Keratinocyte (primary cell): ENCODE measurements around the gene SLIT3. TPM values are rescaled to one million over a fixed set of nuclear protein-coding genes. Genes with fewer than 3 reads are reported as not detected.
A peak's percentile ranks its signal among the peaks of the same experiment; 100 is the strongest.

Experiments
- DNase-seq: peaks from one replicate; pipeline ENCODE4 v3.0.0-alpha.2; 2011; ENCODE audit warnings: low read depth, missing footprints, low spot score
- FAIRE-seq: peaks from 2 replicates; lab custom pipeline; 2011; peaks lifted over from hg19 to GRCh38; lab: Jason Lieb, UNC
- H2AFZ ChIP-seq: 2 replicates; pipeline ENCODE4 v1.6.0; 2012; ENCODE audit warnings: low read length, control low read depth, inconsistent platforms; ENCODE audit not compliant: control insufficient read depth
- H3K27ac ChIP-seq: 2 replicates; pipeline ENCODE4 v1.5.1; 2011; ENCODE audit warnings: low read length; ENCODE audit not compliant: control insufficient read depth, insufficient read depth
- H3K27me3 ChIP-seq: 3 replicates; pipeline ENCODE4 v1.6.0; 2011; ENCODE audit warnings: low read length; ENCODE audit not compliant: control insufficient read depth, insufficient read depth; ENCODE audit errors: extremely low read depth
- H3K36me3 ChIP-seq, 2 experiments: 2 replicates in 1 of 2; 3 replicates in 1 of 2; pipeline ENCODE4 v1.5.1; 2011; ENCODE audit warnings: low read length in 2 of 2, mild to moderate bottlenecking in 1 of 2; ENCODE audit not compliant: control insufficient read depth in 2 of 2, insufficient read depth in 2 of 2; ENCODE audit errors: extremely low read depth in 1 of 2
- H3K4me1 ChIP-seq: 3 replicates; pipeline ENCODE4 v1.5.1; 2011; ENCODE audit warnings: low read length; ENCODE audit not compliant: control insufficient read depth, insufficient read depth; ENCODE audit errors: extremely low read depth
- H3K4me2 ChIP-seq: 3 replicates; pipeline ENCODE4 v1.6.0; 2011; ENCODE audit warnings: low read depth, low read length; ENCODE audit not compliant: control insufficient read depth, insufficient read depth; ENCODE audit errors: extremely low read depth
- H3K4me3 ChIP-seq, 3 experiments: fragments of 200-600 bp in 1 of 3; sonication (generic) in 1 of 3; 2 replicates in 2 of 3; 3 replicates in 1 of 3; pipeline ENCODE4 v1.5.1; 2011 to 2016; ENCODE audit warnings: low read length in 3 of 3, mild to moderate bottlenecking in 3 of 3, control low read depth in 2 of 3, inconsistent platforms in 1 of 3, low read depth in 1 of 3, mixed read lengths in 1 of 3, mixed run types in 1 of 3, moderate library complexity in 1 of 3; ENCODE audit not compliant: control insufficient read depth in 2 of 3, insufficient read depth in 2 of 3; ENCODE audit errors: extremely low read depth in 1 of 3
- H3K79me2 ChIP-seq: 2 replicates; pipeline ENCODE4 v1.6.0; 2012; ENCODE audit warnings: low read length; ENCODE audit not compliant: control insufficient read depth, insufficient read depth
- H3K9ac ChIP-seq: 3 replicates; pipeline ENCODE4 v1.6.0; 2011; ENCODE audit warnings: low read length; ENCODE audit not compliant: control insufficient read depth, insufficient read depth; ENCODE audit errors: extremely low read depth
- H3K9me1 ChIP-seq: 3 replicates; pipeline ENCODE4 v1.6.0; 2011; ENCODE audit warnings: low read length; ENCODE audit not compliant: control insufficient read depth, insufficient read depth; ENCODE audit errors: extremely low read depth
- H3K9me3 ChIP-seq: 2 replicates; pipeline ENCODE4 v1.5.1; 2012; ENCODE audit warnings: low read depth, low read length; ENCODE audit not compliant: control insufficient read depth
- H4K20me1 ChIP-seq: 3 replicates; pipeline ENCODE4 v1.6.0; 2011; ENCODE audit warnings: low read length; ENCODE audit not compliant: control insufficient read depth, insufficient read depth; ENCODE audit errors: extremely low read depth
- EZH2 ChIP-seq: IDR thresholded peaks from one replicate; pipeline ENCODE4 v1.6.1; 2012; ENCODE audit warnings: inconsistent platforms, mild to moderate bottlenecking, low read length, moderate library complexity
- dilution Hi-C: fragments of 300-500 bp; cut with MboI; formaldehyde crosslinking; loops from one replicate; pipeline ENCODE4 v1.7.0; 2020; ENCODE audit warnings: low sequenced_read_pairs; ENCODE audit not compliant: extremely low pct_ligation_motif_present
- polyA minus RNA-seq, 3 experiments: library from RNA; depleted of rRNA, polyadenylated mRNA; stranded (reverse); fragments of >200 nt; gene quantifications; 1 replicate in 1 of 3; 2 replicates in 1 of 3; 3 replicates in 1 of 3; pipeline ENCODE4 v1.2.3, GENCODE V29; 2011
- polyA plus RNA-seq, 5 experiments: library from polyadenylated mRNA; depleted of rRNA in 3 of 5; stranded (reverse) in 3 of 5; stranded (forward) in 1 of 5; unstranded in 1 of 5; fragments of >200 nt; gene quantifications; 1 replicate in 1 of 5; 2 replicates in 3 of 5; 3 replicates in 1 of 5; pipeline versions ENCODE4 v1.2.1 to v1.2.3, GENCODE V29; 2011 to 2012; ENCODE audit warnings: missing spikeins in 2 of 5, low read depth in 1 of 5, low replicate concordance in 1 of 5
- TF ChIP-seq, protein P1 (sequence below), 3 experiments: IDR thresholded peaks in 1 of 3; conservative IDR thresholded peaks in 1 of 3; optimal IDR thresholded peaks in 1 of 3; 2 replicates in 2 of 3; 3 replicates in 1 of 3; pipeline versions ENCODE3 to v1.5.1; 2011; ENCODE audit warnings: low read length in 3 of 3, mild to moderate bottlenecking in 3 of 3, moderate library complexity in 2 of 3, control low read depth in 1 of 3, inconsistent platforms in 1 of 3; ENCODE audit not compliant: insufficient read depth in 2 of 3; ENCODE audit errors: extremely low read depth in 1 of 3

SLIT3 gene
- polyA plus RNA-seq (2.4 to 10.1 TPM (median 3.1 TPM) in 3 replicates), polyA minus RNA-seq (9.5 to 47.6 TPM (median 12.0 TPM) in 3 replicates)
- polyA plus RNA-seq (2011; ENCODE audit: low read depth), result 1.3 TPM
- polyA plus RNA-seq (2011; cell fraction: cytosol; rRNA removed), result 3.6 and 6.3 TPM in 2 replicates
- polyA plus RNA-seq (2011; cell fraction: nucleus; rRNA removed), result 15.8 and 21.4 TPM in 2 replicates
- 1.6 and 8.5 TPM in 2 replicates for polyA plus RNA-seq (2012; ENCODE audit: low replicate concordance)
- 10.9 TPM for polyA minus RNA-seq (2011; cell fraction: cytosol; rRNA and poly(A)+ RNA removed)
- polyA minus RNA-seq (2011; cell fraction: nucleus; rRNA and poly(A)+ RNA removed), result 25.7 and 34.5 TPM in 2 replicates

- FAIRE-seq (peak; percentile 9), DNase-seq (peak; percentile 19)
- H3K4me1 ChIP-seq, result peaks cover 21% of the 10 kb centered on the region
- H3K9me1 ChIP-seq, result peaks cover 2% of the 10 kb centered on the region
- H3K4me2 ChIP-seq, result peak within 1 kb of the TSS; percentile 79
- dilution Hi-C loops, result no loop called here
- H2AFZ ChIP-seq, result peak within 1 kb of the TSS; percentile 58
- peaks cover 7% of the 10 kb centered on the region for H3K27me3 ChIP-seq
- no peak for TF ChIP-seq EZH2
- TF ChIP-seq, protein P1, sequence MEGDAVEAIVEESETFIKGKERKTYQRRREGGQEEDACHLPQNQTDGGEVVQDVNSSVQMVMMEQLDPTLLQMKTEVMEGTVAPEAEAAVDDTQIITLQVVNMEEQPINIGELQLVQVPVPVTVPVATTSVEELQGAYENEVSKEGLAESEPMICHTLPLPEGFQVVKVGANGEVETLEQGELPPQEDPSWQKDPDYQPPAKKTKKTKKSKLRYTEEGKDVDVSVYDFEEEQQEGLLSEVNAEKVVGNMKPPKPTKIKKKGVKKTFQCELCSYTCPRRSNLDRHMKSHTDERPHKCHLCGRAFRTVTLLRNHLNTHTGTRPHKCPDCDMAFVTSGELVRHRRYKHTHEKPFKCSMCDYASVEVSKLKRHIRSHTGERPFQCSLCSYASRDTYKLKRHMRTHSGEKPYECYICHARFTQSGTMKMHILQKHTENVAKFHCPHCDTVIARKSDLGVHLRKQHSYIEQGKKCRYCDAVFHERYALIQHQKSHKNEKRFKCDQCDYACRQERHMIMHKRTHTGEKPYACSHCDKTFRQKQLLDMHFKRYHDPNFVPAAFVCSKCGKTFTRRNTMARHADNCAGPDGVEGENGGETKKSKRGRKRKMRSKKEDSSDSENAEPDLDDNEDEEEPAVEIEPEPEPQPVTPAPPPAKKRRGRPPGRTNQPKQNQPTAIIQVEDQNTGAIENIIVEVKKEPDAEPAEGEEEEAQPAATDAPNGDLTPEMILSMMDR (optimal IDR thresholded peaks at IDR 0.05 in 1 of 3, IDR thresholded peaks at IDR 0.05 in 1 of 3, conservative IDR thresholded peaks at IDR 0.05 in 1 of 3; ENCODE audit: extremely low read depth in 1 of 3, insufficient read depth in 2 of 3, low read length in 3 of 3), result peak in 1 of 3 experiments; percentile 37
- H4K20me1 ChIP-seq, result no peaks in the 10 kb centered on the region
- H3K36me3 ChIP-seq, result no peaks in the 10 kb centered on the region
- H3K27ac ChIP-seq, result no peak within 1 kb of the TSS
- H3K4me3 ChIP-seq, result peak within 1 kb of the TSS; percentile 46 to 71 (median 58)
- no peaks in the 10 kb centered on the region for H3K9me3 ChIP-seq
- H3K79me2 ChIP-seq, result no peaks in the 10 kb centered on the region
- peak within 1 kb of the TSS; percentile 60 for H3K9ac ChIP-seq
Measured at GRCh38 chr5:169300468-169301385, at the start of gene SLIT3. Gene SLIT3 (minus strand): TSS chr5:169301139. CDS start chr5:169300709, 430 bp downstream.

DNA sequence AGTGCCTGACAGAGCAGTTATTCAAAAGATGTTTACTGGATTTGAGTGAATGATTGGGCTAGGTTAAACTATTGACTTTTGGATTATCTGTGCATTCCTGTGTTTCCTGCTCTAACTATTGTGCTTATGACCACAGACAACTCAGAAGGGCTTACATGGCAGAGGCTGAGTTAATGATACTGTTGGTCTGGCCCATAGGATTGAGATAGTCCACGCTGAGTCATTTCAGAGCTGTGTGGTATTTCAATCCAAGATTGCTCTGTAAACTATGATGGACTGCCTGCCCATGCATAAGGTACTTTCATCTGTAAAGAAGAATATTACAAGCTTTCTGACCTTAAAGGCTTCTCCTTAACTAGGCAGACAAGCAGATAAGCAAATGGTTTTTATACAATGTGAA is 49.1 kb upstream of the SLIT3 start:
- H3K9ac ChIP-seq, result no peak overlapping the region
- peak; percentile 78 for FAIRE-seq
- H3K4me2 ChIP-seq, result peak overlapping the region; percentile 54
- no peaks in the 10 kb centered on the region for H3K9me1 ChIP-seq
- H3K27me3 ChIP-seq, result no peaks in the 10 kb centered on the region
- no peaks in the 10 kb centered on the region for H3K36me3 ChIP-seq
- H4K20me1 ChIP-seq, result no peaks in the 10 kb centered on the region
- TF ChIP-seq EZH2, result no peak
- TF ChIP-seq, protein P1 (optimal IDR thresholded peaks at IDR 0.05 in 1 of 3, IDR thresholded peaks at IDR 0.05 in 1 of 3, conservative IDR thresholded peaks at IDR 0.05 in 1 of 3; ENCODE audit: extremely low read depth in 1 of 3, insufficient read depth in 2 of 3, low read length in 3 of 3), result no peak
- dilution Hi-C loops, result no loop called here
- no peak overlapping the region for H3K4me3 ChIP-seq
- DNase-seq, result peak; percentile 57
- H3K27ac ChIP-seq, result peak overlapping the region; percentile 72
- H3K4me1 ChIP-seq, result peaks cover 45% of the 10 kb centered on the region
- H3K9me3 ChIP-seq, result no peaks in the 10 kb centered on the region
- H3K79me2 ChIP-seq, result no peaks in the 10 kb centered on the region
- no peak overlapping the region for H2AFZ ChIP-seq
